Smooth muscle cell (in vitro differentiated cells): ENCODE data around the gene EPRS1. TPM values are rescaled to one million over a fixed set of nuclear protein-coding genes. Genes with fewer than 3 reads are reported as not detected.

Experiments
- DNase-seq: peaks from one replicate; lab custom pipeline; 2025; ENCODE audit not compliant: unreplicated experiment; lab: John Stamatoyannopoulos, UW
- H2AFZ ChIP-seq: fragments of 200-600 bp; sonication (generic); 2 replicates; pipeline ENCODE4 v1.6.0; 2016; ENCODE audit warnings: antibody characterized with exemption, low read depth, mild to moderate bottlenecking
- H3F3A ChIP-seq: fragments of 200-600 bp; sonication (generic); 2 replicates; pipeline ENCODE4 v1.6.0; 2017; ENCODE audit warnings: antibody characterized with exemption, low read depth
- H3K27ac ChIP-seq: fragments of 200-600 bp; sonication (generic); 2 replicates; pipeline ENCODE4 v1.5.1; 2016; ENCODE audit warnings: low read depth, mild to moderate bottlenecking
- H3K27me3 ChIP-seq: fragments of 200-600 bp; sonication (generic); 2 replicates; pipeline ENCODE4 v1.6.1; 2016; ENCODE audit warnings: low read depth, mild to moderate bottlenecking
- H3K36me3 ChIP-seq: fragments of 200-600 bp; sonication (generic); 2 replicates; pipeline ENCODE4 v1.5.1; 2016; ENCODE audit warnings: low read depth
- H3K4me1 ChIP-seq: fragments of 200-600 bp; sonication (generic); 2 replicates; pipeline ENCODE4 v1.5.1; 2016; ENCODE audit warnings: low read depth
- H3K4me2 ChIP-seq: fragments of 200-600 bp; sonication (generic); 2 replicates; pipeline ENCODE4 v1.6.0; 2016; ENCODE audit warnings: mild to moderate bottlenecking
- H3K4me3 ChIP-seq: fragments of 200-600 bp; sonication (generic); 2 replicates; pipeline ENCODE4 v1.5.1; 2016; ENCODE audit warnings: mild to moderate bottlenecking
- H3K79me2 ChIP-seq: fragments of 200-600 bp; sonication (generic); 2 replicates; pipeline ENCODE4 v1.6.0; 2016; ENCODE audit warnings: low read depth, mild to moderate bottlenecking
- H3K9ac ChIP-seq: fragments of 200-600 bp; sonication (generic); 2 replicates; pipeline ENCODE4 v1.6.0; 2016; ENCODE audit warnings: low read depth
- H3K9me3 ChIP-seq: fragments of 200-600 bp; sonication (generic); replicated peaks from 2 replicates; pipeline ENCODE4 v1.5.1; 2016; ENCODE audit warnings: low read depth
- H4K20me1 ChIP-seq: fragments of 200-600 bp; sonication (generic); 2 replicates; pipeline ENCODE4 v1.6.0; 2016; ENCODE audit warnings: low read depth
- CTCF ChIP-seq: fragments of 200-600 bp; sonication (generic); IDR thresholded peaks from 2 replicates; pipeline ENCODE4 v1.5.1; 2017; ENCODE audit warnings: borderline replicate concordance, mild to moderate bottlenecking, antibody characterized with exemption; ENCODE audit not compliant: insufficient read depth, poor library complexity, severe bottlenecking
- WGBS: methylation state at CpG from one replicate; pipeline ENCODE4 v1.1.7; 2016; ENCODE audit warnings: low lambda C conversion rate; 5-methylcytosine and 5-hydroxymethylcytosine counted together
- polyA plus RNA-seq: library from polyadenylated mRNA; unstranded; fragments of >200 nt; fragmentation: Nextera tagmentation; extraction: Ambion mirVana; gene quantifications from 2 replicates; pipeline ENCODE4 v1.2.1, GENCODE V29; 2016
- total RNA-seq: library from RNA; depleted of rRNA; stranded (reverse); fragments of >200 nt; gene quantifications from 2 replicates; pipeline ENCODE4 v1.2.3, GENCODE V29; 2014

Gene EPRS1
- total and polyA plus RNA-seq, 2 experiments from 2014 or later = 40.2 to 79.4 TPM

DNA sequence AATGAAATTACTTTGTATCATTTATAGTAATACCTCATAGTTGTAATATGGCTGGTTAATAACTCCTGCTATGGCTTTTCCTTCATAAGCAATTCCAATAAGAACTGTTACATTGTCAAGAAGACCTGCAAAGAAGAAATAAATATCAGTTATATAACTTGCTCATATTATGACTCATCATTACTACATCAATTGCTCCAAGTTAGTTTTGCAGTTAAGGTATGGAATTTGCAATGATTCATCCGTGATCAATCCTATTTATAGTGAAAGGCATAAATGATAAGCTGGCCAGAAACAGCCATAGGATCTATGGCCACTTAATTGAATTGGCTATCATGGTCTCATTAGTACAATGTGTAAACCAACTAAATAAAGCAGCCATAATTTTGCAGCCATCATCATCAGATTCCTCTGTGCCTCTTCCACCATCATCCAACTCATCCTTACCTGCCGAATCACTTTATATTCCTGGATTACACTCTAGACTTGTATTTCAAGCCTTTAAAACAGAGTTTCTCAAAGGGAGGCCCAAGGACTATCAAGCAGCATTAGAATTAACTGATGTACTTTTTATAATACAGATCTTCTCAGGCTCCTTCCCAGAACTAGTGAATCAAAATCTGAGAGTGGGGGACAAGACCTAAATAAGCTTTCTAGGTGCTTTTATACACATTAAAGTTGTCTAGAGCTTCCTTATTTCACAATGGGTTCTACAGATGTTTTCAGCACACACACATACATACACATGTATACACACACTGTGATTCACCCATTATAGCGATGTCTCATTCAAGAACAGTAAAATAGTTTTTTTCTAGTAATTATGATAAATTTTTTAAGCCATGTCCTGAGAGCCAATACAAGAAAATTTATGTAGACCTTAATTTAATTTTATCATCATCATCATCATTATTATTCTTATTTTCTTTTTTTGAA is 21.2 kb upstream of the EPRS1 start:
- no peak overlapping the region for H2AFZ ChIP-seq
- no peak overlapping the region for H3K4me2 ChIP-seq
- H3K36me3 ChIP-seq = peaks cover 20% of the 10 kb centered on the region
- H3K27me3 ChIP-seq = no peaks in the 10 kb centered on the region
- H4K20me1 ChIP-seq = no peaks in the 10 kb centered on the region
- no peak for TF ChIP-seq CTCF
- DNase-seq = no peak
- H3K27ac ChIP-seq = no peak overlapping the region
- H3K4me1 ChIP-seq = no peaks in the 10 kb centered on the region
- H3K79me2 ChIP-seq = no peaks in the 10 kb centered on the region
- H3K9ac ChIP-seq = no peak overlapping the region
- H3K4me3 ChIP-seq = no peak overlapping the region
- 94% methylated on average over 3 of the region's 3 CpGs for WGBS
- H3K9me3 ChIP-seq = no peaks in the 10 kb centered on the region
- no peaks in the 10 kb centered on the region for H3F3A ChIP-seq

DNA sequence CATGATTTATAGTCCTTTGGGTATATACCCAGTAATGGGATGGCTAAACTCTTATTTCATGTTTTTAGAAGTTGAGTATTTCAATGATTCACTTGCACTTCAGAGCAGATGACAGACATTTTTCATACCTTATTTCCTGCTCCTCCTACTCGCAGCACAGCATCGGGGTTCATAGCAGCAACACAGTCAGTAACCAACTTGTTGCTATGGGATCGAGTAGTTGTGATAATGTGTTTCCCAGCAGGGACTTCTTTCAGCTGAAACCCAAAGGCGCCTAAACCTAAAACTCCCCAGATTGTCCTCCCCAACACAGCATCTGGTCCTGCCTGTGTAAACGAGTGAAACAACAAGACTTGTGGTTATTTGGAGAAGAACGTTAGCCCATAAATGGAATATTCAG is 16.3 kb upstream of the EPRS1 start:
- H3K27me3 ChIP-seq = no peaks in the 10 kb centered on the region
- H3K9me3 ChIP-seq = no peaks in the 10 kb centered on the region
- H3F3A ChIP-seq = no peaks in the 10 kb centered on the region
- no peak overlapping the region for H3K9ac ChIP-seq
- peaks cover 20% of the 10 kb centered on the region for H3K36me3 ChIP-seq
- 98% methylated on average over 6 of the region's 6 CpGs for WGBS
- H3K4me2 ChIP-seq = no peak overlapping the region
- H3K4me3 ChIP-seq = no peak overlapping the region
- no peaks in the 10 kb centered on the region for H3K4me1 ChIP-seq
- H3K79me2 ChIP-seq = no peaks in the 10 kb centered on the region
- H4K20me1 ChIP-seq = no peaks in the 10 kb centered on the region
- H2AFZ ChIP-seq = no peak overlapping the region
- H3K27ac ChIP-seq = no peak overlapping the region
- DNase-seq = no peak
- TF ChIP-seq CTCF = no peak

GRCh38 chr1:220060876-220061275 is 14.6 kb upstream of the EPRS1 start:
- no peaks in the 10 kb centered on the region for H3K4me1 ChIP-seq
- H3K9me3 ChIP-seq = no peaks in the 10 kb centered on the region
- no peaks in the 10 kb centered on the region for H3K79me2 ChIP-seq
- no peak for DNase-seq
- no peaks in the 10 kb centered on the region for H3K27me3 ChIP-seq
- H3K36me3 ChIP-seq = peaks cover 11% of the 10 kb centered on the region
- H3K9ac ChIP-seq = no peak overlapping the region
- no peak overlapping the region for H2AFZ ChIP-seq
- no peak for TF ChIP-seq CTCF
- H3F3A ChIP-seq = no peaks in the 10 kb centered on the region
- H3K4me3 ChIP-seq = no peak overlapping the region
- H3K27ac ChIP-seq = no peak overlapping the region
- H4K20me1 ChIP-seq = no peaks in the 10 kb centered on the region
- no peak overlapping the region for H3K4me2 ChIP-seq
- 87% methylated on average over 3 of the region's 3 CpGs for WGBS
